SK-N-DZ (cell line): Measurements from ENCODE around the gene TSPAN1.

Source experiments
- DNase-seq: peaks from one replicate; pipeline ENCODE4 v3.0.0-alpha.2; 2015; ENCODE audit warnings: low spot score

Gene TSPAN1

GRCh38 chr1:46187106-46187869 is 12.4 kb downstream of the TSPAN1 start:
- no peak for DNase-seq

- no peak for DNase-seq
Measured at GRCh38 chr1:46188295-46189030, 13.6 kb downstream of the TSPAN1 start.

DNA sequence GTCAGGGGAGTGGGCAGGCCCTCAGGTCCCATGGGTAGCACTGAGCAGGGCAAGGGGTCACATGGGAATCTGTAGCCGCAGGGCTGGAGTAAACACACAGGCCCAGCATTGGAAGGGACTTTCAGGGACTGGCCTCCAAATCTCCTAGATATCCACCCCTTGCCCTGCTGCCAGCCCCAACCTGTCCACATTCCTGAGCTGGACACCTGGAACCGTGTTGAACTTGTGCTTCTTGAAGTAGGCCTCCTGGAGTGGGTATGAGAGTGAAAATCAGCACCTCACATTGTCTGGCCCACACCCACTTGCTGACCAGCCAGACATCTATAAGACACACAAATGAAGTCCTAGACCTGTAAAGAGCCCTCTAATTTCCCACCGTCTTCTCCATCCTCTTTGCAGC is 15.7 kb downstream of the TSPAN1 start:
- DNase-seq = no peak

- no peak for DNase-seq
Measured at GRCh38 chr1:46191033-46191701, 16.3 kb downstream of the TSPAN1 start.

GRCh38 chr1:46192171-46192570 is 17.3 kb downstream of the TSPAN1 start:
- no peak for DNase-seq

- no peak for DNase-seq
Measured at GRCh38 chr1:46193285-46193684, 18.4 kb downstream of the TSPAN1 start.

DNA sequence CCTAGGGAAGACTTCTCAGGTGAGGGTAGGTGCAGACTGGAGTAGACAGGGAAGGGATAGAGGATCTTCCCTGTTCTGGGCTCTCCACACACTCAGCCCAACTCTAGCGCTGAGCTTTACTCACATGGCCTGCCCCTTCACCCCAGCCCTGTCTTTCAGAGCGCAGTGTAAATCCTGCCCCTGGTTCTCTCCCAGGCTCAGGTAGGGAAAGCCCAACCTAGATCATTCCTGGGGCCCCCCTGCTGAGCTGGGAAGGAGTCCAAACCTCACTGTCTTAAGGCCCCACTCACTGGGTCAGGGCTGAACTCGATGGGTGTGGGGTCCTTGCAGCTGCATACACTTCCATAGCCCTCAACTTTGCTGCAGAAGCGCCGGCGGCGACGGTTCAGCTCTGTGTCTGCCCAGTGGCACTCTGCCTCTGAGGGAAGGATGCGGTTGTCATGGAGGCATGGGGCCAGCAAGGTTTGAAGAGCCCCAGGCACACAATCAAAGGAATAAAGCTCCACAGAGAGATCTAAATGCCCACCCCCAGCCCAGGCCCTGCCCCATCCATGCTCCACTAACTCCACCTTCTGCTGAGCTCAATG is 19.2 kb downstream of the TSPAN1 start:
- no peak for DNase-seq

- no peak for DNase-seq
Measured at GRCh38 chr1:46194641-46195193, 19.8 kb downstream of the TSPAN1 start.

GRCh38 chr1:46196609-46197008 is 21.7 kb downstream of the TSPAN1 start:
- DNase-seq = no peak

GRCh38 chr1:46197560-46197963 is 22.7 kb downstream of the TSPAN1 start:
- DNase-seq = no peak

GRCh38 chr1:46197964-46198811 is 23.3 kb downstream of the TSPAN1 start, which contains the start of gene POMGNT1:
TSS of gene POMGNT1 (minus strand) at chr1:46198434. CDS start at chr1:46197821, 613 bp downstream.
- peak; percentile 49 for DNase-seq

DNA sequence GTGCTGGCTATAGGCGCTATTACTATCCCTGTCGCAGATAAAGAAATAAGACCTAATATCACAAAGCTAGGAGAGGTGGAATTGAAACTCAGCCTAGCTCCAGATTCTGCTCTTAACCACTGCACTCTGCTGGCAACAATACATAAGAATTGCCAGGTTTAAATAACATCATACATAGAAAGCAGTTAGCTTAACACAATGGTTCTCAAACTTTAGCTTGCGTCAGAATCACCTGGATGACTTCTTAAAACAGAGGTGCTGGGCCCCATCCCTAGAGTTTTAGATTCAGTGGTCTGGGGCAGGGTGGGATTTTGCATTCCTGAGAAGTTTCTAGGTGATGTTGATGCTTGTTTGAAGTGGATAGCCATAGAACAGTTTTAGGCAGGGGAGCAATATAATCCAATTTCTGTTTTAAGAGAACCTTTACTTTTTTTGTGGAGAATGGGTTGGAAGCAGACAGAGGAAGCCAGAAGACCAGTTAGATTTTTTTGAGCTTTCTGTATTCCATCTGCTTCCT is 24.4 kb downstream of the TSPAN1 start:
- no peak for DNase-seq

DNA sequence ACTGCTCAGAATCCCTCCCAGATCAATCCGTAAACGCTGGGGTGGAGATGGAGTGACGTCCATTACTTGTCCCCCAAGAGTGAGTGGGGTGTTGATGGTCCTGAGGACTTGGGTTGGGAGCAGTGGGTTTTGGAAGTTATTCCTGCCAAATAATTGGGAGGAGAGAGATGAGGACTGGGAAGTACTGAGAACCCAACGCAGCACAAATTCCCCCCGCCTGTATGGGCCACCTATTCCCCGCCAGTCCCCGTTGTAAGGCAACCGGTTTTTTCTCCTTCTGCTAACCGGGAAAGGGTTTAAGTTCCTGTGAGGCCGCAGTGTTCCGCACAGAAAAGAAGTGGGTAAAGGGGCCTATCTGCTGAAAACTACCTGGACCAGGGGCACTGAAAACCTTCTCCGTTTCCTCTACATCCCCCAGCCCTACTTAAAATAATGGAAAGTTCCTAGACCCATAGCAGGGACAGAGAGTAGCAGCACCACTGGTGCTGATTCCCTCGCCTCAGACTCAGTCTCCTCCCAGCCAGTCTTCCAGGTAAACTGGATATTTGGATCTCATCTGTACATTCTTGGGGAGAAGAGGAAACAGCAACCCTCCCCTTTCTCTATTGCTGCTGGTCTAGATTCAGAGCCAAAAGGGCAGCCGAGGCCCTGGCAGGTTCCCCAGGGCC is 29.0 kb downstream of the TSPAN1 start:
- DNase-seq = no peak

GRCh38 chr1:46204406-46204742 is 29.5 kb downstream of the TSPAN1 start:
- DNase-seq = no peak

- no peak for DNase-seq
Measured at GRCh38 chr1:46205141-46205540, 30.3 kb downstream of the TSPAN1 start.

DNA sequence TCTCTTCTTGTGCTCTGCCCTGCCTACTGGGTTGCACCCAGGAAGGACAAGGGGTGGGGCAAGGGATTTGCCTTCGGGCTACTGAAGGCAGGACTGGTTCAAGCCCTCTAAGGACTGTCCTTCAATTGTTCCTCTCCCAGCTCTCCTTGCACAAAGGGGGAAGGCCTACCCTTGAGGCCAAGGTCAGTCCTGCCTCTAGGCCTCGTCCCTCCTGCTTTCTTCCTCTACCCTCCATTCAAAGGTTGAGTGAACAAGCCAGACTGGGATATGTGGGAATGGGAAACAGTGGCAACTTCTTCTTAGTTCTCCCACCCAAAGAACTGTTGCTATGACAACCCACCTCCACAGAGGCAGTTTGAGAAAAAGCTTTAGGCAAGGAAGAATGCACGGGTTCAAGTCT is 30.9 kb downstream of the TSPAN1 start:
- no peak for DNase-seq

- no peak for DNase-seq
Measured at GRCh38 chr1:46206399-46206798, 31.5 kb downstream of the TSPAN1 start.

DNA sequence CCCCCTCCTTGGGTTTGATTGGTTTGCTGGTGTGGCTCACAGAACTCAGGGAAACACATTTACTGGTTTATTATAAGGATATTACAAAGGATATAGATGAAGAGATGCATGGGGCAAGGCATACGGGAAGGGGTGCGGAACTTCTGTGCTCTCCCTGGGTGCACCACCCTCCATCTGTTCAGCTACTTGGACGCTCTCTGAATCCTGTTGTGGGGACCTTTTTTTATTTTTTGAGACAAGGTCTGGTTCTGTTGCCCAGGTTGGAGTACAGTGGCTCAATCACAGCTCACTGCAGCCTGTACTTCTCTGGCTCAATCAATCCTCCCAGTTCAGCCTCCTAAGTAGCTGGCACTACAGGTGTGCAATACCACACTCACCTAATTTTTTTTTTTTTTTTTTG is 35.7 kb downstream of the TSPAN1 start:
- DNase-seq = no peak

GRCh38 chr1:46211051-46211450 is 36.2 kb downstream of the TSPAN1 start:
- DNase-seq = no peak

DNA sequence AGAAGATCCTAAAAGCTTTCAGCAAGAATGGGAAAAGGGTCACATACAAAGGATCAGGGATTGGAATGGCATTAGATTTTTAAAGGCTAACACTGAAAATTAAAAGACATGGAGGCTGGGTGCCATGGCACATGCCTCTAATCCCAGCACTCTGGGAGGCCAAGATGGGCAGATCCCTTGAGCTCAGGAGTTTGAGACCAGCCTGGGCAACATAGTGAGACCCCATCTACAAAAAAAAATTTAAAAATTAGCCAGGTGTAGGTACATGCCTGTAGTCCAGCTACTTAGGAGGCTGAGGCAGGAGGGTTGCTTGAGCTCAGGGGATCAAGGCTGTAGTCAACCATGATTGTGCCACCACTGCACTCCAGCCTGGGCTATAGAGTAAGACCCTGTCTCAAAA is 40.6 kb downstream of the TSPAN1 start:
- no peak for DNase-seq
